Vagina (tissue), 2 donors: ENCODE results near the gene A1CF. TPM values are rescaled to one million over a fixed set of nuclear protein-coding genes. Genes with fewer than 3 reads are reported as not detected.
"Not testable (repeated sequence)": the region's sequence is repeated elsewhere in the genome, so short reads cannot be mapped to it uniquely, and the experiment has no call there.

Experiments
- DNase-seq, 2 donors: peaks; one replicate each; pipeline ENCODE4 v3.0.0-alpha.2; 2017; ENCODE audit errors: extremely low spot score in 2 of 2
- H3K27ac ChIP-seq: fragments of 200-600 bp; sonication (generic); one replicate; pipeline ENCODE4 v1.5.1; 2019
- H3K27me3 ChIP-seq: fragments of 200-600 bp; sonication (generic); one replicate; pipeline ENCODE4 v1.5.1; 2019
- H3K36me3 ChIP-seq, 2 donors: fragments of 200-600 bp; sonication (generic); one replicate each; pipeline ENCODE4 v1.5.1; 2017 to 2019
- H3K4me1 ChIP-seq: fragments of 200-600 bp; sonication (generic); one replicate; pipeline ENCODE4 v1.5.1; 2019
- H3K4me3 ChIP-seq, 2 donors: fragments of 200-600 bp; sonication (generic); 1 replicate in 1 of 2; 2 replicates in 1 of 2; pipeline ENCODE4 v1.5.1; 2016 to 2019
- H3K9me3 ChIP-seq: fragments of 200-600 bp; sonication (generic); one replicate; pipeline ENCODE4 v1.5.1; 2019
- POLR2A ChIP-seq, 2 donors: fragments of 450-650 bp; IDR thresholded peaks; one replicate each; pipeline ENCODE4 v1.6.1; 2017; ENCODE audit warnings: antibody characterized with exemption in 2 of 2, mild to moderate bottlenecking in 2 of 2, moderate library complexity in 2 of 2
- POLR2AphosphoS5 ChIP-seq, 2 donors: sonication (generic); formaldehyde crosslinking; IDR thresholded peaks; one replicate each; pipeline ENCODE4 v1.9.0; 2017; ENCODE audit warnings: antibody characterized with exemption in 2 of 2, mild to moderate bottlenecking in 2 of 2, low read depth in 1 of 2; ENCODE audit not compliant: insufficient read depth in 1 of 2
- intact Hi-C: fragments of 100-400 bp; cut with DNase I; formaldehyde crosslinking; loops from one replicate; pipeline ENCODE4 v1.15.1; 2023
- total RNA-seq: library from RNA; depleted of rRNA; stranded (reverse); fragments of >200 nt; gene quantifications from one replicate; pipeline ENCODE4 v1.2.3, GENCODE V29; 2016
- TF ChIP-seq, protein P1 (sequence below), 3 experiments: fragments of 450-650 bp in 2 of 3; fragments of 200-600 bp in 1 of 3; sonication (generic) in 1 of 3; IDR thresholded peaks; one replicate each; pipeline ENCODE4 v1.5.1; 2017 to 2019; ENCODE audit warnings: antibody characterized with exemption in 3 of 3, mild to moderate bottlenecking in 2 of 3, moderate library complexity in 2 of 3

Gene A1CF
- total RNA-seq, 1 donor from 2014 or later: not detected

DNA sequence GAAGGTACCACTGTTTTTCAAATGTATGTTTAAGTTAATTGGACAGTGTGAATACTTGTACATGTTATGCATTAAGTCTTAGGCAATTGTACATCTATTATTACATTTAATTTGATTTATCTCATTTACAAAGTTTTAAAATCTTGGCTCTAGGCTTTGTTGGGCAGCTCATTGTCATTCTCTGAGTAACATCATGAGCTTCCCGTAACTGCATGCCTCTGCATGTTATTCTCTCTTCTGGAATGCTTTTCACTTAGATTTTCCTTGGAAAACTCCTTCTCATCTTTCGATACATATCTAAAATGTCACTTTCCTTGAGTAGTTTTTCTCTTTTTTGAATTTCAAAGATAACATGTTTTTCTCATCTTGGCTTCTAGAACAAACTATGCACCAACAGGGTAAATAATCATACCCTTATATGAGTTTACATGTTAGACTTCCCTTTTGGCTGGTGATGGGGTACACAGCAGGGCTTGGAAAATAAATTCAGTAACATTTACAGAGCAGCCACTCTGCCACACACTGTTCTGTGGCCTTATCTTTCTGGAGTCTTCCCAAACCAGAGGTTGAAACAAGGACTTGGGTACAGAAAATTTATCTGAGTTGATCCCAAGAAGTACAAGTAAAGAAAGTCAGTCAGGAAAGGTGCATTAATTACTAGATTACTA, 42.2 kb upstream of the A1CF start:
- intact Hi-C loops: loop anchor here (5.0 kb wide), 1 partner anchor 1190 kb away; no protein-coding TSS in a partner anchor
- TF ChIP-seq POLR2AphosphoS5 (IDR thresholded peaks at IDR 0.05; ENCODE audit: insufficient read depth in 1 of 2, low read depth in 1 of 2) (no peak), POLR2A (IDR thresholded peaks at IDR 0.05) (no peak)
- TF ChIP-seq, protein P1, sequence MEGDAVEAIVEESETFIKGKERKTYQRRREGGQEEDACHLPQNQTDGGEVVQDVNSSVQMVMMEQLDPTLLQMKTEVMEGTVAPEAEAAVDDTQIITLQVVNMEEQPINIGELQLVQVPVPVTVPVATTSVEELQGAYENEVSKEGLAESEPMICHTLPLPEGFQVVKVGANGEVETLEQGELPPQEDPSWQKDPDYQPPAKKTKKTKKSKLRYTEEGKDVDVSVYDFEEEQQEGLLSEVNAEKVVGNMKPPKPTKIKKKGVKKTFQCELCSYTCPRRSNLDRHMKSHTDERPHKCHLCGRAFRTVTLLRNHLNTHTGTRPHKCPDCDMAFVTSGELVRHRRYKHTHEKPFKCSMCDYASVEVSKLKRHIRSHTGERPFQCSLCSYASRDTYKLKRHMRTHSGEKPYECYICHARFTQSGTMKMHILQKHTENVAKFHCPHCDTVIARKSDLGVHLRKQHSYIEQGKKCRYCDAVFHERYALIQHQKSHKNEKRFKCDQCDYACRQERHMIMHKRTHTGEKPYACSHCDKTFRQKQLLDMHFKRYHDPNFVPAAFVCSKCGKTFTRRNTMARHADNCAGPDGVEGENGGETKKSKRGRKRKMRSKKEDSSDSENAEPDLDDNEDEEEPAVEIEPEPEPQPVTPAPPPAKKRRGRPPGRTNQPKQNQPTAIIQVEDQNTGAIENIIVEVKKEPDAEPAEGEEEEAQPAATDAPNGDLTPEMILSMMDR (IDR thresholded peaks at IDR 0.05): no peak
- no peak overlapping the region for H3K27ac ChIP-seq

DNA sequence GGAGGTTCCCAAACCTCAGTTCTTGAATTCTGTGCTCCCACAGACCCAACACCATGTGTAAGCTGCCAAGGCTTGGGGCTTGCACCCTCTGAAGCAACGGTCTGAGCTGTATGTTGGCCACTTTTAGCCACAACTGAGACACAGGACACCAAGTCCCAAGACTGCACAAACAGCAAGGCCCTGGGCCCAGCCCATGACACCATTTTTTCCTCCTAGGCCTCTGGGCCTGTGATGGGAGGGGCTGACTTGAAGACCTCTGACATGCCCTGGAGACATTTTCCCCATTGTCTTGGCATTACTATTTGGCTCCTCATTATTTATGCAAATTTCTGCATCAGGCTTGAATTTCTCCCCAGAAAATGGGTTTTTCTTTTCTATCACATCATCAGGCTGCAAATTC, 38.0 kb upstream of the A1CF start:
- H3K36me3 ChIP-seq, DNase-seq, H3K27ac ChIP-seq, H3K4me3 ChIP-seq, H3K27me3 ChIP-seq, H3K9me3 ChIP-seq, intact Hi-C loops, H3K4me1 ChIP-seq: not testable (repeated sequence)

More for the DNA sequence above, 42.2 kb upstream of the A1CF start:
- Histone ChIP-seq H3K27me3 (no peaks in the 10 kb centered on the region), H3K9me3 (no peaks in the 10 kb centered on the region), H3K4me1 (no peaks in the 10 kb centered on the region), H3K4me3 (no peak overlapping the region), H3K36me3 (no peaks in the 10 kb centered on the region)
- no peak for DNase-seq

GRCh38 chr10:50919010-50919409, 33.6 kb upstream of the A1CF start:
- Histone ChIP-seq H3K4me3 (no peak overlapping the region), H3K27me3 (no peaks in the 10 kb centered on the region), H3K36me3 (no peaks in the 10 kb centered on the region), H3K9me3 (no peaks in the 10 kb centered on the region), H3K4me1 (no peaks in the 10 kb centered on the region), H3K27ac (no peak overlapping the region)
- no peak for DNase-seq
- no peak for TF ChIP-seq POLR2AphosphoS5 (IDR thresholded peaks at IDR 0.05; ENCODE audit: insufficient read depth in 1 of 2, low read depth in 1 of 2)
- TF ChIP-seq, protein P1 (IDR thresholded peaks at IDR 0.05): no peak
- TF ChIP-seq POLR2A (IDR thresholded peaks at IDR 0.05): no peak
- intact Hi-C loops: no loop called here

GRCh38 chr10:50918529-50918928, 33.1 kb upstream of the A1CF start:
- no peak for DNase-seq
- TF ChIP-seq POLR2A (IDR thresholded peaks at IDR 0.05): no peak
- no peak for TF ChIP-seq POLR2AphosphoS5 (IDR thresholded peaks at IDR 0.05; ENCODE audit: insufficient read depth in 1 of 2, low read depth in 1 of 2)
- TF ChIP-seq, protein P1 (IDR thresholded peaks at IDR 0.05): no peak
- H3K9me3 ChIP-seq: no peaks in the 10 kb centered on the region
- H3K36me3 ChIP-seq: no peaks in the 10 kb centered on the region
- intact Hi-C loops: no loop called here
- H3K4me3 ChIP-seq: no peak overlapping the region
- no peaks in the 10 kb centered on the region for H3K27me3 ChIP-seq
- H3K4me1 ChIP-seq: no peaks in the 10 kb centered on the region
- no peak overlapping the region for H3K27ac ChIP-seq

DNA sequence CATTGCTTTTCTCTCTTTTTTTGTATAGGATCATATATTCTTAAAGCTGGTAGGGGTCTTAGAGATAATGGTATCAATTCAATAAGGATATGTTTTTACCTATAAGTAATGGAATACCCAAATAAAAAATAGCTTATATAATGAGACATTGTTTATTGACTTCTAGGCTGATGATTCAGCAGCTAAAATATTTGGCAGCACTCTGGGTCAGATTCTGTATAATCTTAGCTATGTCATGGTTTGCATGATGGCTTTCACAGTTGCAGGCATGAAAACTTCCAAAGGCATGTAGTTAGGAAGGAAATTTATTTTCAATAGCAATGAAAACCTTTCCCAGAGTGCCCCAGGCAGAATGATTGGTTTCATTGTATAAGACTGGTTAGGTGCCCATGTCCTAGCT, 32.1 kb upstream of the A1CF start:
- H3K4me3 ChIP-seq: no peak overlapping the region
- H3K27ac ChIP-seq: no peak overlapping the region
- H3K27me3 ChIP-seq: no peaks in the 10 kb centered on the region
- intact Hi-C loops: no loop called here
- H3K36me3 ChIP-seq: no peaks in the 10 kb centered on the region
- TF ChIP-seq POLR2AphosphoS5 (IDR thresholded peaks at IDR 0.05; ENCODE audit: insufficient read depth in 1 of 2, low read depth in 1 of 2): no peak
- no peaks in the 10 kb centered on the region for H3K4me1 ChIP-seq
- H3K9me3 ChIP-seq: no peaks in the 10 kb centered on the region
- no peak for DNase-seq

DNA sequence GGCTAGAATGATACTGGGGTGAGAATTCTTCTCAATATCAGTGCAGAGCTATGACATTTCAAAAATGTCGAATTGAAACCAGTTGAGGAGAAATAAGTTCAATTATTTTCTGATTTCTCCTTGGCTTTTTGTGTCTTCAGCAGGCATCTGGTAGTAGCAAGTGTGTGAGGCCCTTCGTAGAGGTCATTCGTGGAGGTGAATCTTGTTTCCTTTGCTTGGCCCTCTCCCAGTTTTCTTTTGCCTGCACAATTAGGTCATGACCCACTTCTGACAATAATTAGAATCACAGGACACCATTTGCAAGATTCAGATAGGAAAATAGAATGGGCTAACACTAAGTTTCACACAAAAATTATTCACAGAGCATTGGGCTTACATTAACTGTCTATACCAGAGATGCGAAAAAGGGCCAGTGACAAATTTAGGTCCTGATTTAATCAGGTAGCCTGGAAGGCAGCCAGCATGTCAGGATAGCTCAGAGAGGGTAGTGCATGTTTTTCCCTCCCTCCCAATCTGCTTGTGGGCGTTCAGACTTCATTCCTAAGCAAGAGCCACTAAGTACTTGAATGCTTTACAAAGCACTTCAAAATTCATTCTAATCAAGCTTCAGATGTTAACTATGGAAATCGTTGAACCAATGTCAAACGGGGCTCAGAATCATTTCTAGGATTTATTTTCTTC, 24.0 kb upstream of the A1CF start:
- Histone ChIP-seq H3K36me3 (no peaks in the 10 kb centered on the region), H3K27me3 (no peaks in the 10 kb centered on the region), H3K4me3 (no peak overlapping the region), H3K9me3 (no peaks in the 10 kb centered on the region), H3K27ac (no peak overlapping the region), H3K4me1 (no peaks in the 10 kb centered on the region)
- TF ChIP-seq, protein P1 (IDR thresholded peaks at IDR 0.05): no peak
- no peak for TF ChIP-seq POLR2A (IDR thresholded peaks at IDR 0.05)
- no peak for TF ChIP-seq POLR2AphosphoS5 (IDR thresholded peaks at IDR 0.05; ENCODE audit: insufficient read depth in 1 of 2, low read depth in 1 of 2)
- DNase-seq: no peak
- intact Hi-C loops: no loop called here
